IMR-90 (cell line): Measurements from ENCODE around the gene APAF1. TPM values are rescaled to one million over a fixed set of nuclear protein-coding genes. Genes with fewer than 3 reads are reported as not detected.

ENCODE experiments used
- ATAC-seq: fragments of 200-7000 bp; cut with Tn5 transposase; 2 replicates; pipeline ENCODE4 v1.9.1; 2020; ENCODE audit warnings: low read depth, mild to moderate bottlenecking, moderate library complexity
- BruUV-seq: library from RNA; stranded (reverse); fragments of 400-500 nt; replicated peaks from 2 replicates; lab custom pipeline; 2021; lab: Mats Ljungman, UMichigan
- CTCF ChIA-PET: fragments of 300-600 bp; formaldehyde crosslinking; extraction: SDS; loops from one replicate; lab custom pipeline; 2021; ENCODE audit warnings: antibody characterized with exemption; lab: Yijun Ruan, JAX
- POLR2A ChIA-PET: fragments of 300-600 bp; sonication (Branson Sonifier 250); formaldehyde crosslinking; loops from one replicate; lab custom pipeline; 2022; ENCODE audit warnings: antibody characterized with exemption; ENCODE audit not compliant: unreplicated experiment; lab: Charles Lee
- DNase-seq: peaks from one replicate; pipeline ENCODE4 v3.0.0; 2013
- H2AFZ ChIP-seq: replicated peaks from 2 replicates; pipeline ENCODE3; 2013; ENCODE audit warnings: low read length, mild to moderate bottlenecking; ENCODE audit not compliant: poor library complexity
- H2AK5ac ChIP-seq: 2 replicates; pipeline ENCODE4 v1.6.1; 2013; ENCODE audit warnings: low read depth, low read length, inconsistent platforms
- H2AK9ac ChIP-seq: replicated peaks from 2 replicates; pipeline ENCODE3; 2013; ENCODE audit warnings: mild to moderate bottlenecking, low read depth, low read length, moderate library complexity; ENCODE audit not compliant: poor library complexity
- H2BK120ac ChIP-seq: 2 replicates; pipeline ENCODE4 v1.6.1; 2013; ENCODE audit warnings: low read depth, low read length, inconsistent platforms
- H2BK15ac ChIP-seq: 3 replicates; pipeline ENCODE4 v1.6.1; 2013; ENCODE audit warnings: low read depth, low read length, inconsistent platforms
- H2BK20ac ChIP-seq: 2 replicates; pipeline ENCODE4 v1.6.1; 2013; ENCODE audit warnings: low read depth, mild to moderate bottlenecking, inconsistent platforms, low read length, moderate library complexity
- H2BK5ac ChIP-seq: 2 replicates; pipeline ENCODE4 v1.6.1; 2013; ENCODE audit warnings: mild to moderate bottlenecking, low read depth, low read length, inconsistent platforms; ENCODE audit not compliant: poor library complexity, severe bottlenecking
- H3K14ac ChIP-seq: replicated peaks from 2 replicates; pipeline ENCODE4 v1.6.1; 2013; ENCODE audit warnings: low read depth, low read length, inconsistent platforms
- H3K18ac ChIP-seq: 2 replicates; pipeline ENCODE4 v1.6.1; 2013; ENCODE audit warnings: low read depth, low read length, control low read depth
- H3K23ac ChIP-seq: 2 replicates; pipeline ENCODE4 v1.6.1; 2013; ENCODE audit warnings: low read depth, low read length, inconsistent platforms
- H3K27ac ChIP-seq: 2 replicates; pipeline ENCODE4 v1.5.1; 2013; ENCODE audit warnings: mild to moderate bottlenecking, control low read depth, low read length; ENCODE audit not compliant: insufficient read depth
- H3K27me3 ChIP-seq: 2 replicates; pipeline ENCODE4 v1.6.1; 2013; ENCODE audit warnings: low read length; ENCODE audit not compliant: control insufficient read depth, insufficient read depth
- H3K36me3 ChIP-seq: 2 replicates; pipeline ENCODE4 v1.6.1; 2013; ENCODE audit warnings: low read length, mixed read lengths; ENCODE audit not compliant: control insufficient read depth, insufficient read depth
- H3K4ac ChIP-seq: 2 replicates; pipeline ENCODE4 v1.6.1; 2013; ENCODE audit warnings: low read depth, low read length, inconsistent platforms
- H3K4me1 ChIP-seq: 2 replicates; pipeline ENCODE4 v1.6.1; 2013; ENCODE audit warnings: low read length, mixed read lengths; ENCODE audit not compliant: control insufficient read depth, insufficient read depth
- H3K4me2 ChIP-seq: 2 replicates; pipeline ENCODE4 v1.6.1; 2013; ENCODE audit warnings: low read depth, mild to moderate bottlenecking, control low read depth, low read length, moderate library complexity
- H3K4me3 ChIP-seq: 2 replicates; pipeline ENCODE4 v1.5.1; 2013; ENCODE audit warnings: low read depth, mild to moderate bottlenecking, control low read depth, low read length, moderate library complexity; ENCODE audit not compliant: insufficient read depth
- H3K56ac ChIP-seq: 2 replicates; pipeline ENCODE4 v1.6.1; 2013; ENCODE audit warnings: low read length, inconsistent platforms; ENCODE audit not compliant: insufficient read depth; ENCODE audit errors: extremely low read depth
- H3K79me1 ChIP-seq, 2 experiments: 2 replicates each; pipeline ENCODE4 v1.6.1; 2013; ENCODE audit warnings: low read length in 2 of 2, inconsistent platforms in 1 of 2, low read depth in 1 of 2
- H3K9ac ChIP-seq: 2 replicates; pipeline ENCODE4 v1.6.1; 2013; ENCODE audit warnings: low read depth, low read length, control low read depth
- H3K9me1 ChIP-seq: 2 replicates; pipeline ENCODE4 v1.6.1; 2013; ENCODE audit warnings: low read length, inconsistent platforms; ENCODE audit not compliant: insufficient read depth
- H3K9me3 ChIP-seq: 2 replicates; pipeline ENCODE4 v1.6.1; 2013; ENCODE audit warnings: low read length; ENCODE audit not compliant: control insufficient read depth, insufficient read depth
- H4K20me1 ChIP-seq: 2 replicates; pipeline ENCODE4 v1.6.1; 2013; ENCODE audit warnings: low read length, inconsistent platforms; ENCODE audit not compliant: insufficient read depth
- H4K5ac ChIP-seq: 2 replicates; pipeline ENCODE4 v1.6.1; 2013; ENCODE audit warnings: mild to moderate bottlenecking, low read depth, low read length, control low read depth
- H4K8ac ChIP-seq, 2 experiments: 2 replicates each; pipeline ENCODE4 v1.6.1; 2013; ENCODE audit warnings: low read depth in 2 of 2, low read length in 2 of 2, control low read depth in 1 of 2, inconsistent platforms in 1 of 2
- H4K91ac ChIP-seq: 2 replicates; pipeline ENCODE4 v1.6.1; 2013; ENCODE audit warnings: low read depth, low read length, inconsistent platforms; ENCODE audit not compliant: insufficient read depth
- MXI1 ChIP-seq: IDR thresholded peaks from 2 replicates; pipeline ENCODE4 v1.6.1; 2012; ENCODE audit warnings: low read depth, mild to moderate bottlenecking, low read length, moderate library complexity, borderline replicate concordance
- RCOR1 ChIP-seq: IDR thresholded peaks from 2 replicates; pipeline ENCODE4 v1.6.1; 2012; ENCODE audit warnings: mild to moderate bottlenecking, low read length, improper control_type of control experiment; ENCODE audit not compliant: insufficient replicate concordance
- WGBS, 2 experiments: methylation state at CpG; one replicate each; pipeline versions ENCODE4 v1.1.5 to v1.1.7; 2013; ENCODE audit warnings: missing lambda C conversion rate in 2 of 2; ENCODE audit not compliant: insufficient read length in 1 of 2; ENCODE audit errors: extremely low coverage in 2 of 2; 5-methylcytosine and 5-hydroxymethylcytosine counted together
- dilution Hi-C: fragments of 300-500 bp; cut with HindIII; formaldehyde crosslinking; loops from one replicate; pipeline ENCODE4 v1.14.3; 2018; ENCODE audit warnings: low sequenced_read_pairs; ENCODE audit not compliant: unreplicated experiment
- in situ Hi-C: fragments of 300-500 bp; cut with MboI; formaldehyde crosslinking; loops from 3 replicates; pipeline ENCODE4 v1.14.3; 2019; ENCODE audit warnings: low sequenced_read_pairs, inconsistent platforms, mixed read lengths
- intact Hi-C: fragments of 100-400 bp; cut with micrococcal nuclease; formaldehyde crosslinking; loops from 2 replicates; pipeline ENCODE4 v1.10.0; 2022
- polyA plus RNA-seq, 3 experiments: library from polyadenylated mRNA; depleted of rRNA; stranded (reverse); fragments of >200 nt; gene quantifications; 2 replicates each; pipeline ENCODE4 v1.2.3, GENCODE V29; 2012; ENCODE audit warnings: low replicate concordance in 1 of 3
- total RNA-seq: library from RNA; depleted of rRNA; stranded (reverse); fragments of >200 nt; gene quantifications from 2 replicates; pipeline ENCODE4 v1.2.3, GENCODE V29; 2012

The APAF1 gene
- total and polyA plus RNA-seq, 2 of the 4 experiments (the other 2 are of a cell fraction), result 10.9 to 32.8 TPM

- ChIA-PET POLR2A (no interaction called here), CTCF (no interaction called here)
- intact Hi-C loops, result no loop called here
Observed at GRCh38 chr12:98751580-98752115, 106.6 kb downstream of the APAF1 start.

More at GRCh38 chr12:98751580-98752115, 106.6 kb downstream of the APAF1 start:
- Histone ChIP-seq H3K56ac (no peak overlapping the region), H3K14ac (no peak overlapping the region), H3K23ac (peak overlapping the region; percentile 65; the same call in 1 of the 2 replicates), H2AK5ac (no peak overlapping the region), H3K4ac (no peak overlapping the region), H3K79me1 (no peaks in the 10 kb centered on the region), H2BK15ac (no peak overlapping the region; the same call in 2 of the 3 replicates), H3K18ac (no peak overlapping the region), H4K20me1 (no peaks in the 10 kb centered on the region), H2AFZ (no peak overlapping the region), H3K4me1 (peaks cover 2% of the 10 kb centered on the region), H4K91ac (no peak overlapping the region; the same call in 1 of the 2 replicates), H4K5ac (no peak overlapping the region), H3K9me3 (no peaks in the 10 kb centered on the region), H2BK120ac (peak overlapping the region; percentile 65; the same call in 1 of the 2 replicates), H4K8ac (no peak overlapping the region), H3K4me2 (no peak overlapping the region), H3K9ac (no peak overlapping the region), H3K36me3 (no peaks in the 10 kb centered on the region), H3K4me3 (no peak overlapping the region), H3K27ac (no peak overlapping the region), H3K27me3 (peaks cover 1% of the 10 kb centered on the region), H2BK5ac (no peak overlapping the region), H3K9me1 (peaks cover 8% of the 10 kb centered on the region; the same call in 1 of the 2 replicates), H2AK9ac (no peak overlapping the region), H2BK20ac (no peak overlapping the region)
- DNase-seq (no peak), ATAC-seq (no peak)
- no TSS peak for BruUV-seq
- in situ Hi-C loops (no loop called here), dilution Hi-C loops (no loop called here)
- TF ChIP-seq MXI1 (no peak), RCOR1 (no peak)
- WGBS, 2 experiments, result 100% methylated on average over 1 of the region's 4 CpGs; no CpG with 5 or more reads in 1 of the 2 experiments
